IPS-20b (cell line): Measurements from ENCODE around the gene PDE1C.

Experiments
- H3K27ac ChIP-seq: one replicate; pipeline ENCODE4 v1.5.1; 2013; ENCODE audit warnings: low read length
- H3K27me3 ChIP-seq: 2 replicates; pipeline ENCODE4 v1.6.1; 2013; ENCODE audit warnings: mild to moderate bottlenecking, low read length, inconsistent platforms; ENCODE audit not compliant: insufficient read depth
- H3K36me3 ChIP-seq: 2 replicates; pipeline ENCODE4 v1.6.1; 2013; ENCODE audit warnings: low read depth, mild to moderate bottlenecking, inconsistent platforms, low read length, moderate library complexity; ENCODE audit not compliant: insufficient read depth
- H3K4me1 ChIP-seq: 2 replicates; pipeline ENCODE4 v1.6.1; 2013; ENCODE audit warnings: mild to moderate bottlenecking, control low read depth, inconsistent platforms, low read length, moderate library complexity; ENCODE audit not compliant: insufficient read depth
- H3K4me3 ChIP-seq: 2 replicates; pipeline ENCODE4 v1.5.1; 2013; ENCODE audit warnings: mild to moderate bottlenecking, low read length, inconsistent platforms
- H3K9ac ChIP-seq: 2 replicates; pipeline ENCODE4 v1.6.1; 2013; ENCODE audit warnings: low read depth, mild to moderate bottlenecking, inconsistent platforms, low read length, moderate library complexity
- H3K9me3 ChIP-seq: 2 replicates; pipeline ENCODE4 v1.6.1; 2013; ENCODE audit warnings: mild to moderate bottlenecking, low read depth, low read length, inconsistent platforms; ENCODE audit not compliant: insufficient read depth

The PDE1C gene

GRCh38 chr7:31883761-31884164, 186.4 kb downstream of the PDE1C start:
- Histone ChIP-seq H3K27ac (no peak overlapping the region), H3K36me3 (no peaks in the 10 kb centered on the region), H3K27me3 (no peaks in the 10 kb centered on the region), H3K4me3 (no peak overlapping the region), H3K9me3 (no peaks in the 10 kb centered on the region), H3K4me1 (peaks cover 3% of the 10 kb centered on the region; the same call in 1 of the 2 replicates), H3K9ac (no peak overlapping the region)

- Histone ChIP-seq H3K27ac (no peak overlapping the region), H3K9ac (no peak overlapping the region), H3K9me3 (no peaks in the 10 kb centered on the region), H3K36me3 (no peaks in the 10 kb centered on the region), H3K4me3 (no peak overlapping the region), H3K27me3 (no peaks in the 10 kb centered on the region), H3K4me1 (peaks cover 3% of the 10 kb centered on the region; the same call in 1 of the 2 replicates)
Observed at GRCh38 chr7:31882187-31882586, 188.0 kb downstream of the PDE1C start.

- no peak overlapping the region for H3K4me3 ChIP-seq
- H3K27ac ChIP-seq = no peak overlapping the region
- no peaks in the 10 kb centered on the region for H3K9me3 ChIP-seq
- H3K9ac ChIP-seq = no peak overlapping the region
- H3K27me3 ChIP-seq = no peaks in the 10 kb centered on the region
- peaks cover 3% of the 10 kb centered on the region; the same call in 1 of the 2 replicates for H3K4me1 ChIP-seq
- H3K36me3 ChIP-seq = no peaks in the 10 kb centered on the region
Observed at GRCh38 chr7:31878875-31879274, 191.3 kb downstream of the PDE1C start.

- no peaks in the 10 kb centered on the region for H3K27me3 ChIP-seq
- H3K4me3 ChIP-seq = no peak overlapping the region
- no peak overlapping the region for H3K27ac ChIP-seq
- H3K36me3 ChIP-seq = no peaks in the 10 kb centered on the region
- H3K4me1 ChIP-seq = no peaks in the 10 kb centered on the region
- H3K9me3 ChIP-seq = no peaks in the 10 kb centered on the region
- H3K9ac ChIP-seq = no peak overlapping the region
Observed at GRCh38 chr7:31875424-31875823, 194.8 kb downstream of the PDE1C start.

- H3K27me3 ChIP-seq = no peaks in the 10 kb centered on the region
- H3K9ac ChIP-seq = no peak overlapping the region
- no peaks in the 10 kb centered on the region for H3K4me1 ChIP-seq
- no peaks in the 10 kb centered on the region for H3K36me3 ChIP-seq
- no peaks in the 10 kb centered on the region for H3K9me3 ChIP-seq
- no peak overlapping the region for H3K4me3 ChIP-seq
- no peak overlapping the region for H3K27ac ChIP-seq
Observed at GRCh38 chr7:31874631-31875386, 195.4 kb downstream of the PDE1C start.

- Histone ChIP-seq H3K27ac (no peak overlapping the region), H3K9ac (no peak overlapping the region), H3K9me3 (no peaks in the 10 kb centered on the region), H3K4me1 (no peaks in the 10 kb centered on the region), H3K36me3 (no peaks in the 10 kb centered on the region), H3K27me3 (no peaks in the 10 kb centered on the region), H3K4me3 (no peak overlapping the region)
Observed at GRCh38 chr7:31873816-31874597, 196.2 kb downstream of the PDE1C start.

GRCh38 chr7:31872545-31873370, 197.4 kb downstream of the PDE1C start:
- Histone ChIP-seq H3K9ac (no peak overlapping the region), H3K27ac (no peak overlapping the region), H3K36me3 (no peaks in the 10 kb centered on the region), H3K4me1 (no peaks in the 10 kb centered on the region), H3K4me3 (no peak overlapping the region), H3K9me3 (no peaks in the 10 kb centered on the region), H3K27me3 (no peaks in the 10 kb centered on the region)

- Histone ChIP-seq H3K27ac (no peak overlapping the region), H3K4me3 (no peak overlapping the region), H3K36me3 (no peaks in the 10 kb centered on the region), H3K9me3 (no peaks in the 10 kb centered on the region), H3K9ac (no peak overlapping the region), H3K4me1 (no peaks in the 10 kb centered on the region), H3K27me3 (no peaks in the 10 kb centered on the region)
Observed at GRCh38 chr7:31864646-31865045, 205.6 kb downstream of the PDE1C start.

GRCh38 chr7:31860925-31861324, 209.3 kb downstream of the PDE1C start:
- Histone ChIP-seq H3K27ac (no peak overlapping the region), H3K9ac (no peak overlapping the region), H3K9me3 (no peaks in the 10 kb centered on the region), H3K4me3 (no peak overlapping the region), H3K4me1 (no peaks in the 10 kb centered on the region; the same call in 1 of the 2 replicates), H3K27me3 (peaks cover 25% of the 10 kb centered on the region), H3K36me3 (no peaks in the 10 kb centered on the region)

- Histone ChIP-seq H3K9me3 (no peaks in the 10 kb centered on the region), H3K9ac (no peak overlapping the region), H3K27me3 (peaks cover 44% of the 10 kb centered on the region), H3K4me3 (no peak overlapping the region), H3K4me1 (no peaks in the 10 kb centered on the region; the same call in 1 of the 2 replicates), H3K27ac (no peak overlapping the region), H3K36me3 (no peaks in the 10 kb centered on the region)
Observed at GRCh38 chr7:31858055-31858454, 212.2 kb downstream of the PDE1C start.

- H3K36me3 ChIP-seq = no peaks in the 10 kb centered on the region
- peaks cover 44% of the 10 kb centered on the region for H3K27me3 ChIP-seq
- no peaks in the 10 kb centered on the region for H3K9me3 ChIP-seq
- no peak overlapping the region for H3K27ac ChIP-seq
- H3K4me1 ChIP-seq = no peaks in the 10 kb centered on the region; the same call in 1 of the 2 replicates
- no peak overlapping the region for H3K9ac ChIP-seq
- no peak overlapping the region for H3K4me3 ChIP-seq
Observed at GRCh38 chr7:31857172-31857571, 213.0 kb downstream of the PDE1C start.
